ENCODE results near the gene VAMP2. TPM values are rescaled to one million over a fixed set of nuclear protein-coding genes. Genes with fewer than 3 reads are reported as not detected.

Gene VAMP2
- total and polyA plus RNA-seq, 9 of the 15 experiments (the other 6 are each of a cell fraction or from before 2014, with no cell fraction given): 2.3 to 31.8 (median 6.0) TPM

DNA sequence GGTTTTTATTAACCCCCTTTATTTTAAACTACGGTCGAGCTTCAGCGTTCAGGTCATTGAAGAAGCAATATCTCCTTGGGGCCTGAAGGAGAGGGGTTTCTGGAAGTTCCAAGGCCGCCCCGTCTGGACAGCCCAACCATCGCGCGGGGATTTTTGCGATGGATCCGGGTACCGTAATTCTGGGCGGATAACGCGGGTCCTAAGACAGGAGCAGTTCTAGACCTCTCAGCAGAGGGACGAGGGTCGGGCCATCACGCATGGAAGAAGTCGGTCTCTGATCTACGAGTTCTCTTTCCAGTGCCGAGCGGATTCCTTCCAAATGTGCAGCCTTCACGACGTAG, 23.7 kb upstream of the VAMP2 start (continued):
- no peak for TF ChIP-seq SRSF7 (optimal IDR thresholded peaks at IDR 0.05; ENCODE audit: low read depth, low read length)
- TF ChIP-seq ZNF197 (CRISPR knock-in tag; IDR thresholded peaks at IDR 0.05; ENCODE audit: low read depth): 0 out of 2 replicates have a peak, but pooled peaks have one; percentile 9
- TF ChIP-seq NCOA4 (IDR thresholded peaks at IDR 0.05; ENCODE audit: partially characterized antibody): no peak
- TF ChIP-seq ZBTB33 (CRISPR knock-in tag; IDR thresholded peaks at IDR 0.05): no peak
- TF ChIP-seq STAT5A (IDR thresholded peaks at IDR 0.05; ENCODE audit: borderline replicate concordance, low read length): no peak
- TF ChIP-seq RBBP5 (IDR thresholded peaks at IDR 0.05; ENCODE audit: borderline replicate concordance, insufficient read depth, low read length, poor library complexity, severe bottlenecking): peak; percentile 67
- no peak for TF ChIP-seq DACH1 (IDR thresholded peaks at IDR 0.05; ENCODE audit: partially characterized antibody)
- no peak for TF ChIP-seq SRSF9 (IDR thresholded peaks at IDR 0.05; ENCODE audit: borderline replicate concordance, low read depth, low read length)
- no peak for TF ChIP-seq MIER1 (IDR thresholded peaks at IDR 0.05; ENCODE audit: low read depth)
- no peak for TF ChIP-seq ZNF696 (CRISPR knock-in tag; conservative IDR thresholded peaks at IDR 0.05)
- peak; percentile 17 for TF ChIP-seq BRD9 (IDR thresholded peaks at IDR 0.05; ENCODE audit: low read depth, partially characterized antibody)
- TF ChIP-seq PTBP1 (IDR thresholded peaks at IDR 0.05; ENCODE audit: low read depth, low read length): no peak
- 0 out of 2 replicates have a peak, but pooled peaks have one; percentile 16 for TF ChIP-seq SMC3 (conservative IDR thresholded peaks at IDR 0.05; ENCODE audit: insufficient read depth, low read depth, low read length)
- no peak for TF ChIP-seq CC2D1A (IDR thresholded peaks at IDR 0.05)
- 0 out of 2 replicates have a peak, but pooled peaks have one; percentile 26 for TF ChIP-seq ZBTB1 (CRISPR knock-in tag; IDR thresholded peaks at IDR 0.05; ENCODE audit: borderline replicate concordance, low read depth)
- TF ChIP-seq, protein P1, sequence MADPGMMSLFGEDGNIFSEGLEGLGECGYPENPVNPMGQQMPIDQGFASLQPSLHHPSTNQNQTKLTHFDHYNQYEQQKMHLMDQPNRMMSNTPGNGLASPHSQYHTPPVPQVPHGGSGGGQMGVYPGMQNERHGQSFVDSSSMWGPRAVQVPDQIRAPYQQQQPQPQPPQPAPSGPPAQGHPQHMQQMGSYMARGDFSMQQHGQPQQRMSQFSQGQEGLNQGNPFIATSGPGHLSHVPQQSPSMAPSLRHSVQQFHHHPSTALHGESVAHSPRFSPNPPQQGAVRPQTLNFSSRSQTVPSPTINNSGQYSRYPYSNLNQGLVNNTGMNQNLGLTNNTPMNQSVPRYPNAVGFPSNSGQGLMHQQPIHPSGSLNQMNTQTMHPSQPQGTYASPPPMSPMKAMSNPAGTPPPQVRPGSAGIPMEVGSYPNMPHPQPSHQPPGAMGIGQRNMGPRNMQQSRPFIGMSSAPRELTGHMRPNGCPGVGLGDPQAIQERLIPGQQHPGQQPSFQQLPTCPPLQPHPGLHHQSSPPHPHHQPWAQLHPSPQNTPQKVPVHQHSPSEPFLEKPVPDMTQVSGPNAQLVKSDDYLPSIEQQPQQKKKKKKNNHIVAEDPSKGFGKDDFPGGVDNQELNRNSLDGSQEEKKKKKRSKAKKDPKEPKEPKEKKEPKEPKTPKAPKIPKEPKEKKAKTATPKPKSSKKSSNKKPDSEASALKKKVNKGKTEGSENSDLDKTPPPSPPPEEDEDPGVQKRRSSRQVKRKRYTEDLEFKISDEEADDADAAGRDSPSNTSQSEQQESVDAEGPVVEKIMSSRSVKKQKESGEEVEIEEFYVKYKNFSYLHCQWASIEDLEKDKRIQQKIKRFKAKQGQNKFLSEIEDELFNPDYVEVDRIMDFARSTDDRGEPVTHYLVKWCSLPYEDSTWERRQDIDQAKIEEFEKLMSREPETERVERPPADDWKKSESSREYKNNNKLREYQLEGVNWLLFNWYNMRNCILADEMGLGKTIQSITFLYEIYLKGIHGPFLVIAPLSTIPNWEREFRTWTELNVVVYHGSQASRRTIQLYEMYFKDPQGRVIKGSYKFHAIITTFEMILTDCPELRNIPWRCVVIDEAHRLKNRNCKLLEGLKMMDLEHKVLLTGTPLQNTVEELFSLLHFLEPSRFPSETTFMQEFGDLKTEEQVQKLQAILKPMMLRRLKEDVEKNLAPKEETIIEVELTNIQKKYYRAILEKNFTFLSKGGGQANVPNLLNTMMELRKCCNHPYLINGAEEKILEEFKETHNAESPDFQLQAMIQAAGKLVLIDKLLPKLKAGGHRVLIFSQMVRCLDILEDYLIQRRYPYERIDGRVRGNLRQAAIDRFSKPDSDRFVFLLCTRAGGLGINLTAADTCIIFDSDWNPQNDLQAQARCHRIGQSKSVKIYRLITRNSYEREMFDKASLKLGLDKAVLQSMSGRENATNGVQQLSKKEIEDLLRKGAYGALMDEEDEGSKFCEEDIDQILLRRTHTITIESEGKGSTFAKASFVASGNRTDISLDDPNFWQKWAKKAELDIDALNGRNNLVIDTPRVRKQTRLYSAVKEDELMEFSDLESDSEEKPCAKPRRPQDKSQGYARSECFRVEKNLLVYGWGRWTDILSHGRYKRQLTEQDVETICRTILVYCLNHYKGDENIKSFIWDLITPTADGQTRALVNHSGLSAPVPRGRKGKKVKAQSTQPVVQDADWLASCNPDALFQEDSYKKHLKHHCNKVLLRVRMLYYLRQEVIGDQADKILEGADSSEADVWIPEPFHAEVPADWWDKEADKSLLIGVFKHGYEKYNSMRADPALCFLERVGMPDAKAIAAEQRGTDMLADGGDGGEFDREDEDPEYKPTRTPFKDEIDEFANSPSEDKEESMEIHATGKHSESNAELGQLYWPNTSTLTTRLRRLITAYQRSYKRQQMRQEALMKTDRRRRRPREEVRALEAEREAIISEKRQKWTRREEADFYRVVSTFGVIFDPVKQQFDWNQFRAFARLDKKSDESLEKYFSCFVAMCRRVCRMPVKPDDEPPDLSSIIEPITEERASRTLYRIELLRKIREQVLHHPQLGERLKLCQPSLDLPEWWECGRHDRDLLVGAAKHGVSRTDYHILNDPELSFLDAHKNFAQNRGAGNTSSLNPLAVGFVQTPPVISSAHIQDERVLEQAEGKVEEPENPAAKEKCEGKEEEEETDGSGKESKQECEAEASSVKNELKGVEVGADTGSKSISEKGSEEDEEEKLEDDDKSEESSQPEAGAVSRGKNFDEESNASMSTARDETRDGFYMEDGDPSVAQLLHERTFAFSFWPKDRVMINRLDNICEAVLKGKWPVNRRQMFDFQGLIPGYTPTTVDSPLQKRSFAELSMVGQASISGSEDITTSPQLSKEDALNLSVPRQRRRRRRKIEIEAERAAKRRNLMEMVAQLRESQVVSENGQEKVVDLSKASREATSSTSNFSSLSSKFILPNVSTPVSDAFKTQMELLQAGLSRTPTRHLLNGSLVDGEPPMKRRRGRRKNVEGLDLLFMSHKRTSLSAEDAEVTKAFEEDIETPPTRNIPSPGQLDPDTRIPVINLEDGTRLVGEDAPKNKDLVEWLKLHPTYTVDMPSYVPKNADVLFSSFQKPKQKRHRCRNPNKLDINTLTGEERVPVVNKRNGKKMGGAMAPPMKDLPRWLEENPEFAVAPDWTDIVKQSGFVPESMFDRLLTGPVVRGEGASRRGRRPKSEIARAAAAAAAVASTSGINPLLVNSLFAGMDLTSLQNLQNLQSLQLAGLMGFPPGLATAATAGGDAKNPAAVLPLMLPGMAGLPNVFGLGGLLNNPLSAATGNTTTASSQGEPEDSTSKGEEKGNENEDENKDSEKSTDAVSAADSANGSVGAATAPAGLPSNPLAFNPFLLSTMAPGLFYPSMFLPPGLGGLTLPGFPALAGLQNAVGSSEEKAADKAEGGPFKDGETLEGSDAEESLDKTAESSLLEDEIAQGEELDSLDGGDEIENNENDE (IDR thresholded peaks at IDR 0.05; ENCODE audit: low read depth, low read length): peak; percentile 87
